ENCODE results near the gene VPS37B. TPM values are rescaled to one million over a fixed set of nuclear protein-coding genes. Genes with fewer than 3 reads are reported as not detected.

Gene VPS37B
- total RNA-seq, 6 experiments from 2014 or later: 5.2 to 6.7 (median 6.0) TPM

DNA sequence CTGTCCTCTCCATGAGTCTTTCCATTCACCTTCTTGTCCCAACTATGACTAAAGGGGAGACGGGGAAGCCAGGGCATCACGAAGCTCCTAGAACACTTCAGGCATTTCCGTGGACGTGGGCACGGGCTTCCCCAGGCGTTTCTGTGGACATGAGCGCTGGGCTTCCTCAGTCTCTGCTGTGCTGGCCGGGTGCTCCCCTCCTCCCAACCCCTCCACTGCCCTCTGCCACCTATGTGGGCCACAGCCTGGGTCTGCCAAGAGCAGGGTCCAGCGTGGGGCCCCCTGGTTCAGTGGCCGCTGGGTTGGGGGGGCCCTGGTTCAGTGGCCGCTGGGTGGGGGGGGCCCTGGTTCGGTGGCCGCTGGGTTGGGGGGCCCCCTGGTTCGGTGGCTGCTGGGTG, 45.9 kb downstream of the VPS37B start:
- Histone ChIP-seq H3K4me1 (no peaks in the 10 kb centered on the region), H3K36me3 (peaks cover 0 to 8% (median 0%) of the 10 kb centered on the region in 4 donors), H3K4me3 (no peak overlapping the region), H3K9me3 (no peaks in the 10 kb centered on the region), H3K27me3 (no peaks in the 10 kb centered on the region), H3K27ac (no peak overlapping the region)
- 100% methylated on average over 1 of the region's 14 CpGs for WGBS (ENCODE audit: insufficient coverage, low coverage, low lambda C conversion rate, missing lambda C conversion rate)
- DNase-seq: no peak
- no peak for TF ChIP-seq CTCF (IDR thresholded peaks at IDR 0.05)
- no peak for TF ChIP-seq POLR2A (IDR thresholded peaks at IDR 0.05)
- no peak for ATAC-seq
- intact Hi-C loops (cut with DNase I): loop anchor here in 1 of 2 donors (10.0 kb wide), 1 partner anchor 55 kb away; no protein-coding TSS in a partner anchor

DNA sequence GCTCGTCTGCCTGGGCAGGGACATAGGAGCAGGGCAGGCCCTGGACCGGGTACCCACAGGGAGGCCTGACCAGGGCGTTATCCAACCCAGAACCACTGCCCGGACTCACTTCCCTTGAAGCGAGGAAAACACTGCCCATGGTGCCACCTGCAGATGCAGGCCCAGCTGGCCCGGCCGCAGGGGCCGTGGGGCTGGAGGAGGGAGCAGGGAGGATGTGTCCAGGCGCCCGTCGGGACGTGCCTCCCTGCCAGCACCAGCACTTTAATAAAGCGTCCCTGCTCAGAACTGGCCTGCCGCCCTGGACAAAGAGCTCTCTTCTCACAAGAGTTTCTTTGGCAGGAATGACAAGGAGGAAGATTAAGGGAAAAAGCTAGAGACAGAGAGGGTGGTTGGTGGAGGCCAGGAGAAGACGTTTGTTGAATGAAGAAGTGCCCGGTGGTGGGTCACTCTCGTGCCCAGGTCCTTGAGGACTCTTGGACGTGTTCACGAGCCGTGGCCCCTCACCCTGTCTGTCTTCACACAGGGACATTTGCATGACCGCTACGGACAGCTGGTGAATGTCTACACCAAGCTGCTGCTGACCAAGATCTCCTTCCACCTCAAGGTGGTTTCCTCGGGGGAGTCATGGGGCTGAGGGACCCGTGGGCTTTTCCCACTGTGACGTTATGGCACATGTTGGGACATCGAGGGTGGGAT, 46.4 kb downstream of the VPS37B start:
- no peaks in the 10 kb centered on the region for H3K9me3 ChIP-seq
- TF ChIP-seq CTCF (IDR thresholded peaks at IDR 0.05): no peak
- TF ChIP-seq POLR2A (IDR thresholded peaks at IDR 0.05): no peak
- H3K27ac ChIP-seq: no peak overlapping the region
- H3K27me3 ChIP-seq: no peaks in the 10 kb centered on the region
- no peaks in the 10 kb centered on the region for H3K4me1 ChIP-seq
- ATAC-seq: no peak
- WGBS (ENCODE audit: insufficient coverage, low coverage, low lambda C conversion rate, missing lambda C conversion rate): 89% methylated on average over 10 of the region's 26 CpGs
- no peak for DNase-seq
- intact Hi-C loops (cut with DNase I): loop anchor here in 1 of 2 donors (10.0 kb wide), 1 partner anchor 55 kb away; no protein-coding TSS in a partner anchor
- peaks cover 0 to 3% (median 0%) of the 10 kb centered on the region in 4 donors for H3K36me3 ChIP-seq
- H3K4me3 ChIP-seq: no peak overlapping the region

GRCh38 chr12:122848471-122849351, 47.2 kb downstream of the VPS37B start:
- no peaks in the 10 kb centered on the region for H3K4me1 ChIP-seq

DNA sequence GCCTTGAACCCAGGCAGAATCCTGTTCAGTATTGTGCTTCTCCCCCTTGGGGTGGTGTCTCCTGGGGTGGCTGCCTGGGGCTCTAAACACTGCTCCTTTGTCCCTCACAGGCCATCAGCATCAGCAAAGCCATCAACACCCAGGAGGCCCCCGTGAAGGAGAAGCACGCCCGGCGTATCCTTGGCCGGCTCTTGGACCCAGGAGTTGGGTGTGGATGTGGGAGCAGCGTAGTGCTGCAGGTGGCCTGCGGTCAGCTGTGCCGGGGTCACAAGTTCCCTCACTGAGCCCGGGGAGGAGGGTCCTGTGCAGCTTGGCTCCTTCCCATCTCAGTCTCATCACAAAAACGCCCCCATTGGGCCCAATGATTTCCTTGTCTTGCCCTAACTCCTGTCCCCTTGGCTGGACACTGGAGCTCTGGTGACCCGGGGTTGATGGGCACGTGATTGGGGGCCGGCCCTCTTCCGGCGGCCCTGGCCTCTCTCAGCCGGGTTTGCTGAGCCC, 48.0 kb downstream of the VPS37B start:
- H3K9me3 ChIP-seq: no peaks in the 10 kb centered on the region
- no peak overlapping the region for H3K4me3 ChIP-seq
- intact Hi-C loops (cut with DNase I): no loop called here
- H3K27me3 ChIP-seq: no peaks in the 10 kb centered on the region
- no peak overlapping the region for H3K27ac ChIP-seq
- no peak for DNase-seq
- H3K36me3 ChIP-seq: no peaks in the 10 kb centered on the region
- H3K4me1 ChIP-seq: peaks cover 0 to under 1% (median 0%) of the 10 kb centered on the region in 4 donors
- 100% methylated on average over 1 of the region's 16 CpGs for whole genome bisulfite sequencing (ENCODE audit: insufficient coverage, low coverage, low lambda C conversion rate, missing lambda C conversion rate)
- ATAC-seq: no peak
- TF ChIP-seq CTCF (IDR thresholded peaks at IDR 0.05): no peak
- TF ChIP-seq POLR2A (IDR thresholded peaks at IDR 0.05): no peak

More at GRCh38 chr12:122848471-122849351, 47.2 kb downstream of the VPS37B start:
- no peaks in the 10 kb centered on the region for H3K36me3 ChIP-seq
- H3K9me3 ChIP-seq: no peaks in the 10 kb centered on the region
- no peaks in the 10 kb centered on the region for H3K27me3 ChIP-seq
- no peak overlapping the region for H3K27ac ChIP-seq
- 33% methylated on average over 1 of the region's 36 CpGs for whole genome bisulfite sequencing (ENCODE audit: insufficient coverage, low coverage, low lambda C conversion rate, missing lambda C conversion rate)
- TF ChIP-seq CTCF (IDR thresholded peaks at IDR 0.05) (no peak), POLR2A (IDR thresholded peaks at IDR 0.05) (no peak)
- ATAC-seq (no peak), DNase-seq (no peak)
- H3K4me3 ChIP-seq: no peak overlapping the region
- intact Hi-C loops (cut with DNase I): no loop called here

Measured in right lobe of liver (tissue), 6 donors.